Mucosa of gallbladder (tissue), 1 donor: ENCODE data around the gene EXOSC10. TPM values are rescaled to one million over a fixed set of nuclear protein-coding genes. Genes with fewer than 3 reads are reported as not detected.

Experiments used
- DNase-seq: peaks from one replicate; pipeline ENCODE4 v3.0.0-alpha.2; 2020; ENCODE audit warnings: low spot score
- total RNA-seq: library from RNA; stranded (reverse); gene quantifications from one replicate; pipeline ENCODE4 v1.2.1, GENCODE V29; 2021
- donor health status: DM: no; HTN: no; CAD: no.

The EXOSC10 gene
- total RNA-seq = 40.1 TPM

DNA sequence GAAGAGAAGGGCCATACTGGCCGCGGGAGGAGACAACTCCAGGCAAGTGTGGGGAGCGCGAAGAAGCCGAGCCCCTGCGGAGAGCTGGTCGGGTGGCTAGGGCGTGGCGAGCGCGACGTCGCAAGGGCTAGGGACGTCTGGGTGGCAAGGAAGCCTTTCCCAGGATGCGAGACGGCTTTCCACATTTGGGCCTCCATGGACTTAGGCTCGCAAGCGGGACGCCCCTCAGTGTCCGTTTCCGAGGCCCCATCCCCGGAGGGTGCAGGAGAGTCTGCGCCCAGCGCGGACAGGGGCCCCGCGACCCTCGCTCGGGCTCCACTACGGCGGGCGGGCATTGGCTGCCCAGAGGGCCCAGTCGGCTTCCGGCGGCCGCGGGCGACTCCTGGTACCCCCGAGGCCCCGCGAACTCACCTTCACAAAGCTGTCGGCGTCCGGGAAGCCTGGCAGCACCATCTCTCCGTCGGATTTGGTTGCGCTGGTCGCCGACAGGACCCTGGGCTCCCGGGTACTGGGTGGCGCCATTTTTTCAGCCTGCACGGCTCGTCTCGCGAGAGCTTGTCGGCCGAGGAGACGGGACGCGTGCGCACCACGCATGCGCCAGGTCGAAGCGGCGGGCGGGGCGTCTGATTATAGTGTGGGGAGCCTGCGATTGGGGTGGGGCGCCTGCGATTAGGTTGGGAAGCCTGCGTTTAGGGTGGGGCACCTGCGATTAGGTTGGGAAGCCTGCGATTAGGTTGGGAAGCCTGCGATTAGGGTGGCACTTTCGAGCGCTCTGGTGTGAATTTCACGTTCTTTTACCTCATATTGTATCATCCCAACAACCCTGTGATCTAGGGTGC is at the start of gene EXOSC10:
EXOSC10 (minus strand) TSS at position 560 of the 839 bp plus-strand sequence; CDS start at position 522, 38 bp downstream.
- peak; percentile 94 for DNase-seq

DNA sequence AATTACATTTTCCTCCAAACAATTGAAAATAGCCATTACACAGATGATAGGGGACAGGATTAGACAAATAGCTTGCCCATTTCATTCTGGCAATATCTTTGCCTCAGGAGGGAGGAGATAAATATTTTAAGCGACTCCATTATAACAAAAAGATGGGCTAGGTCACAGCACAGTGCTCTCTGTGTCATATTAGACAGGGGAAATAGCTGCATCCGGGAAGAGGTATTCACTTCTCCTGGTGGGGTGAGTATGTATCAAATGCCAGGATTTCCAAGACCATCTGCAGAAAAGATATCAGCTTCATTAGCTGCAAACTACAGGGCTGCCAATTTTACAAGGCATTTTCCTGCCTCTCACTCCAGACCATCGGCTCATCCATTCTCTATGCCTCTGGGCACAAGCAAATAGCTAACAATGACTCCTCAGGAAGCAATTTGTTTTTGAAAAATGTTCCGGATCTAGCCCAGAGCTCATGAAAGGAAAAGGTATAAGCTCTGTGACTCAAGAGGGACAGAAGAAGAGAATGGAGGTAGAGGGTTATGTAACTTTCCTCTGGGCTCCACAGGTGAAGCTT is 47.6 kb upstream of the EXOSC10 start:
- no peak for DNase-seq

DNA sequence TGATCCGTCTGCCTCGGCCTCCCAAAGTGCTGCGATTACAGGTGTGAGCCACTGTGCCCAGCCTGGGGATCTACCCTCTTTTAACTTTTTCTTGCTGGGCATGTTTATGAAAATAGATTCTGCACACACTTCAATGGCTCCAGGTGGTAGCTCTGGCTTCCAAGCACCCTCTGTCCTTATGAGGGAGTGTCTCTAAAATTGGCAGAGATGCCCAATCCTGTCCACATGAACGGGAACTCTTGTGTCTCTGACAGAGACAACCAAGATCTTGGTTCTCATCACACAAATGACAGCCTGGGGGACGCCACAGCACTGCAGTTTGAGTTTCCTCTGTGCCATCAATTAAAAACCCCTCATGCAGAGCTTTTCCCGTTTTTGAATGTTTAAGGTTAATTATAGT is 46.1 kb upstream of the EXOSC10 start:
- DNase-seq = no peak

DNA sequence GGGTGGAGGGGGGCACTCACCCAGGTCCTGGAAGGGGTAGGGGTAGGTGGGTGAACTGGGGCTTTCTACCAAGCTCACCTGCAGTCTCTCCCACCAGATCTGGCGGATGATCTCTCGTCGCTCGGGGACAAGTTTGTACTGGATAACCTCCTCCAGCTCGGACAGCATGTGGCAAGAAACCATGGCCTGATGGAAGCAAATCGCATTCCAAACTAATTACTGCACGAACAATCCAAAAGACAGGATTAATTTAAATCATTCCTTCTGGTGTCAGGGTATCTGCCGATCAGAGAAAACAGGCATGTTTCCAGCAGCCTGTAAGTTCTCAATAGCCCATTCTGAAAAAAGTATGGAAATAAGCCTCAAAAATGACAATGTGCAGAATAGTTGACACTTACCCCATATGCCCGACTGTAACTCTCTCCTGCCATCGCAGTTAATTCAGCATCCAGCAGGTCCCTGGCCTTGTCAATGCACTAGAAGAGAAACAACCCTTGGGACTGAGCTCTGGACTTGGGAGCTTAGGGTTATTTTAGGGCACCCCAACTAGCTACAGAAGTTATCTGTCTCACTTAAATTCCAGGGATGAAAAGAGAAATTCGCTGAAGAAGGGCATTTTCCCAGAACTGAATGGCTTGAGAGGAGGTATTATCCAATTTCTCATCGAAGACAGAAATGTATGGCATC is 45.0 kb upstream of the EXOSC10 start:
- no peak for DNase-seq

DNA sequence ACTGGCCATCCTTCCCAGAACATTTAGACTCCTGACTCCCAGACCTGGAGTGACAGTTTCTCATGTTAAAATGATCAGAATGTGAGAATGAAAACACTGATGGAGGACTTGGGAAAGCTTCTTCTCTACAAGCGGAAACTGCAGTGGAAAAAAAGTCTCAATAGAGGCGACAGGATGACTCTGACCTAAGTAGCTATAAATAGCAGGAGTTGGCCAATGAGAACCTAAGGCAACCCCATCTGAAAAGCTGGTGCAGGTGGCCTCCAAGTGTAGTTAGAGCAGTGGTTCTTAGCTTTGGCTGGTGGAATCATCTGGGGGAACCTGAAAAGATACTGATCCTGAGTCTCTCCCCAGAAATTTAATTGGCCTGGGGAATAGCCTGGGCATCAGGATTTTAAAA is 44.2 kb upstream of the EXOSC10 start:
- DNase-seq = no peak

DNA sequence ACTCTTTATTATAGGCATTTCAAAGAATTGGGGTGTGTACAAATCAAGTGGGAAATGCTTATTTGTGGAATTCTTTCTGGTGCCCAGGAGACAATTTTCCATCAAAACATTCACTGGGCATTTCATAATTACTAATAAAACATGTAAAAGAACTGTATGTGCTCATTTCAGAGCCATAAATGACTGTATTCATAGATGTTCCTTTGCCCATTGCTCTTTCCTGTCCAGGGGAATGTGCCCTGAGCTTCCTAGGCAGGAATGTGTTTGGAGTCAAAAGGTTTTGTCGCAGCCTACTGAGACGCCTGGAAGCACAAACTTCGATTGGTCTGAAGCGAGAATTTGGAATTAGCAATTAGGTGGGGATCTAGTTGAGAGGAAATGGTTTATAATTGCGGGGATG is 43.7 kb upstream of the EXOSC10 start:
- DNase-seq = no peak

DNA sequence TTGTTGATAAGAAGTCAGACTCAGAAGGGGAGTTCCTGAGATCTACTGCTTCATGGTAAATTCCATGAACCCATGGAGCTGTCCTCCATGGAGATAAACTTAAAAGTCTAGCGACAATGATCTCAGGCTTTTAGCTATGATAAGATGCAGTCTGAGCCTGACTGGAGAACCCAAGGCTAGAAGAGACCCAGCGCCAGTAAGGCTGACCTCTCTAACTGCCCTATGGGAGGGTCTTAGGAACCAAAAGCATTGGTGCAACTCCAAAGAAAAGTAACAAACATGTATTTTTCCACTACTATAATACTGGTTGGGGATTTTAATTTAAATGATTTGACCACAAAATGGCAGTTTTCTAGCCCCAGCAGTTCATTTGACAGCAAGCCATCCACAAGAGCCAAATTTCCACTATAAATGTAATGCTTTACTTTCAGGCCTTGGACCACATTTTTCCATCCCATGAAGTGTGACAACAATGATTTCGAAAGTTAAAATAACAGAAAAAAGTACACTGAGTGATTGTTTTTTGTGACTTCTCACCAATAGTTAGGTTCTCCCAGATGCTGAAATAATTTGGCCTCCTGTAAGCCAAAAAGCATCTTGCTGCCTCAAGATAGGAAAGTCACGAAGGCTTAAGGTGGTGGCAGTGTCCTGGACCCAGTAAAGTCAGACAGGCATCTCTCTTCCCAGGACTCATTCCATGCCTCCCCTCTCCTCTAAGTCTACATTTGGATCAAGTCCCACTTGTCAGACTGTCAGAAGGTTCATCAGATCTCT is 43.1 kb upstream of the EXOSC10 start:
- DNase-seq = no peak

DNA sequence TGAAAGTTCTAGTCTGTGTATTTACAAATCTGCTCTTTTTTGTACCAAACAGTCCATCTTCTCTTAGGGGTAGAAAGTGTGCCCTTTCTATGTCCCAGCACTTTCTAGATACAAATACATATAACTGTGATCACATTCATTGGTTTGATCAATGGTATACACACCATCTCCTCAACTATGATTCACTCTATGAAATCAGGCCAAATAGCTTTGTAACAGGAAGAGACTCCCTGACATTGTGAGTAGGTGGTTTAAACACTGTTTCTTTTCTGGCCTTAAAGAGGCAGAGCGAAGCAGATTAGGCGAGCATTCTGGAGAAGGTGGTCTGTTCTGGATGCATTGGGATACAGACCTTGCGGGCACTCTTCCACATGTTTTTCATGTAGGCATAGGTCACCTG is 39.3 kb upstream of the EXOSC10 start:
- no peak for DNase-seq

DNA sequence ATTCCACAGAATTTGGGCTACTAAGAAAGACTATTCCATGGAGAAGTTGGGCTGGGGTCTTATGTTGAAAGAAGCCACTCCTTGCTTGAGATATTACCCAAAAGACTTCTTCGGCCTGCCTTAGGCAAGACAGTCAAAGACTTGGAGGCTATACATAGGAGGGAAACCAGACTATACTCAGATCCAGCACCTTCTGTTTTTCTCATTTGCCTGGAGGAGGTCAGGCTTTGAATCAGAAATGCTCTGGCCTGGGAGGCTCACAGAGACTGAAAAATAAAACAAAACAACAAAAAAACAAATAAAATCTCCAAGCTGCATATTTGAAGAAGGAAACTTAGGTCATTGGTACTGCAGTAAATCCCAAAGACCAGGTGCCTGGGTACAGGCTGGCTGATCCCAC is 38.4 kb upstream of the EXOSC10 start:
- DNase-seq = no peak

DNA sequence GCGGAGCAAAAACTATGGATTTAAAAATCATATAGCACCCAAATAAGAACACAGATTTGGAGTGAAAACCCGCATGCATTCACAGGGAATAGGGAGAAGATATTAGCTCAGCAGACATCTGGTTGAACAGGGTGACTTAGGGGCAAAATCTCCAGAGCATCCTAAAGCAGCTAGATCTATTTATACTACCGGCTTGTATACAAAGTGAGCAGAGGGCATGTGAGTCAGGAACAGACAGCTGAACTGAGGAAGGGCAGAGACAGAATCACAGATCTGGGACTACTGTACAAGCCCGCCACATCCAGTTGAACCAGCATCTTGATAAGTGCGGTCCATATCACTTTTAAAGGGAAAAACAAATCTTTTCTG is 35.2 kb upstream of the EXOSC10 start:
- no peak for DNase-seq

DNA sequence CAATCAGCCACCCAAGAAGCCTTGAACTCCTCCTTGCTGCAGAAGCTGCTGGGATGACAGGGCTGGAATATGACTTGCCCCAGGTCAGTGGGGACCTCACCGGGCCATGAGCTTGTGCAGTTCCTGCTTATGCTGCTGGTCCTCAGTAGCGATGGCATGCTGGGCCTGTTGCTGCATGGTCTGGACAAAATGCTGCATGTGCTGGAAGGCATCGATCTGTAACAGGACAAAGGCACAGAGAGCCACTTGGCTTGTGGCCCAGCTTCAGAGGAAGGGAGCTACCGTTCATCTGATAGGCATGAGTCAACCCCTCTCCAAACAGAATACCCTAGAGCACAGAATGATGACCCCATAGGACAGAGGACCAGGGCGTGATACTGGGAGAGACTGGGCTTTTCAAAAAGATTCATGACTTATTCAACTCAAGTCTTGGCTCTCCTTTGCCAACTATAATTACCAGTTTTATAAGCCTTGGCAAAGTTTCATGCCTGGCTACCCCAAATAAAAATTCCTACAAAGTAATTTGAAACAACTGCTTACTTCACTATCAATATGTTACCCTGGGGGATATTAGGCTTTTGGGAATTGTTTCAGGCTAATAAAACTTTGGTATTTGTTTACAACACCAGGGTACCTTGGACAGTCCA is 34.7 kb upstream of the EXOSC10 start:
- DNase-seq = peak; percentile 13

DNA sequence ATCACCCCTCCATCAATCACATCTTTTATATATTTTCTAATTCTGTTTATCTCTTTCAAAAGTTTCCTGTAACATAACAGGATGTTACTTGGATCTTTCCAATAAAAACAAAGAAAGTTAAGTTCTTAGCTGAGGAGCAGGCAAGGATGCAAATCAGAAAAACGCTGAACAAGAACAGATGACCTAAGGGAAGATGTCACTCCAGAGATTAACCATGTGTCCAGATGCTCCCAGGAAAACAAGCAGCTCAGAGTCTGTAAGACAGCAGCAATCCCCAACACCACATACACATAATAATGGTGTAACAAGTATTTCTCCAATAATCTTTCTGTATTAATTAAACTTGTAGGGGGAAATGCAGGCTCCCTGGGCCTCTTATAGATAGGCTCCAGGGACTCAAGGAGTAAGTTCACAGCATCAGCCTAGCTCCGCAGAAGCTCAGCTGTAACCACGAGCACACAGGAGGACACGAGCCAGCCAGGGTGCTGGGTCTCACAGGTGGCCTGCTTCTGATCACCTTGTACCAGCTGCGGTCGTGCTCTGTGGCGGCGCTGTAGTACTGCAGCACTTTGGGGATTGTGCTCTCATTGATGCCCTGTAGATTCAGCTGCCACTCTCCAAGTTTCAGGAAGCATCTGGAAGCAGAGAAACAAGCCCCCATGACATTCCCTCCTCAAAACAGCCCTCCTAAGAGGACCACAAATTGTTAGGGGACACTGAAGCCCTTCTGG is 33.1 kb upstream of the EXOSC10 start:
- DNase-seq = no peak

DNA sequence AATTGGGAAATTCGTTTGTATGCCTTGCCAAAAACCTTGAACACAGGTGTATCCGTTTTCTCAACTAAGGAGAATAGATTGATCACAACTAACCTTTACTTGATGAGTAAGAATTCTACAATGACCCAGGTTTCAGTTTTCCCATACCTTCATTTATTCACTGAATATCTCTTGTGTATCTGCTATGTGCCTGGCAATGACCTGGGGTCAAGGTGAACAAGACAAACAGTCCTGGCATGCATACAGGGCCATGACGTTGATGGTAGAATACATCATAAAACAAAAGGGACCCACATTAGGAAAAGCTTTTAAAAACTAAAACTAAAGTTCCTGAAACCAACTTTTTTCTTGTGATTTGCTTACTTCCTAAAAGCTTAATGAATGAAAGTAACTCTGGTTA is 32.1 kb upstream of the EXOSC10 start:
- no peak for DNase-seq

DNA sequence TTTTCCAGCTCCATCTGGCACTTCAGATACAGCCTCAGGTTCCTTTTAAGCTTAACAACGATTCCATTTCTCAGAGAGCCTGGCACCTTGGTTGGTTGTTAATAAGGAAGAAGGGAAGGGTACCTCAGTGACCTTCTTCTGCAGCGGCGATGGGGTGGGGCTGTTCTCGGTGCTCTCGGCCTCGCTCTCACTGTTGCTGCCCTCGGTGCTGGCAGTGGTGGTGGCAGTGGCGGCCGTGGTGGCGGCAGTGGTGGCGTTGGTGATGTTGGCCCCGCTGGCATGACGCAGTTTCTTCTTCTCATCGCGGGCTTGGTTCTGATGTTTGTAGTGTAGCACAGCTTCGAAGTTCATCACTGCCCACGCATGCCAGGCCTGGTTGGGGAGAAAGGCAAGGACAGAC is 30.7 kb upstream of the EXOSC10 start:
- DNase-seq = no peak

DNA sequence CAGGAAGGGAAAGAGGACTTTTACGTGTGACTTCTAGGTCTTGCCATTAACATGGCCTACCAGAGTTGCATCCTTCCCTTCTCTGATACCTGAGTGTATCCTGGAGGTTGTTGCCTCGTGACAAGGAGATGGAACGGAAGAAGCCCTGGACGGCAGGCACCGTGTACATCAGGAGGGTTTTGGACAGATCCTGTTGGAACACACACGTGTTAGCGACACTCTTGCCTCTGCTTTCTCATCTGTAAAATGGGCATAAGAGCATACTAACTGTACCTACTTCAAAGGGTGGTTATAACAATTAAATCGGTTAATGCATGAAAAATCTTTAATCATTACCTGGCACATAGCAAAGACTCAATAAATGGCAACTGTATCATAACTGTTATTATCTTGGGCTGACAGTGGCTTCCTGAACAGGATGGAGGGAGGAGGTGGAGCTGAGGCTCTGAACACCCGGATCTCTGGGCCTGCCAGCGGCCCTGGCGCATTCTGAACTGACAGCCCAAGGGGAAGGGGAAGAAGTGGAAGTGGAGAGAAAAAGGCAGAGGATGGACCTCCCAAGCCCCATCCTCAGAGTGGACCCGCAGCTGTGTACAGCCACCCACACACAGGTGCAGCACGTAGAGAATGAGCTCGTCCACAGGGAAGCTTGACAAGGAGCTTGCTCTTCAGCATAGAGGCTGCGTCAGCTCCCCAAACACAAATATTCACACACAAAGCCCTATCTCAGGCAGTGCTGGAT is 30.2 kb upstream of the EXOSC10 start:
- no peak for DNase-seq

DNA sequence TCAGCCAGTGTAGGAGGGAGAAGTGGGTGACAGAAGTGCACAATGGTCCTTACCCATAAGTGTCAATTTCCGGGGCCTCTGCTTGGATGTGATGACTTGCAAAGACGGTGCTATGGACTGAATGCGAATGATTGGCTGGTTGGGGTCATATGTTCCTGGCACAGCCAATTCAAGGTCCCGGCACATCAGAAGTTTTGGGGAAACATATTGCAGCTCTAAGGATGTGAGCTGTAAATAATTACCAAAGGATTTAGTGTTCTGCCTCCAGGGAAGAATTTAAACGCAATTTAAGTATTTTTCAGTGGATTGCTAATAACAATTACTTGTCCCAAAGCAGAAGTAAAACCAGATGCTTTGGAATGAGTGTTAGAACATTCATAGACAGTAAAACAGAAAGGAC is 26.9 kb upstream of the EXOSC10 start:
- no peak for DNase-seq

DNA sequence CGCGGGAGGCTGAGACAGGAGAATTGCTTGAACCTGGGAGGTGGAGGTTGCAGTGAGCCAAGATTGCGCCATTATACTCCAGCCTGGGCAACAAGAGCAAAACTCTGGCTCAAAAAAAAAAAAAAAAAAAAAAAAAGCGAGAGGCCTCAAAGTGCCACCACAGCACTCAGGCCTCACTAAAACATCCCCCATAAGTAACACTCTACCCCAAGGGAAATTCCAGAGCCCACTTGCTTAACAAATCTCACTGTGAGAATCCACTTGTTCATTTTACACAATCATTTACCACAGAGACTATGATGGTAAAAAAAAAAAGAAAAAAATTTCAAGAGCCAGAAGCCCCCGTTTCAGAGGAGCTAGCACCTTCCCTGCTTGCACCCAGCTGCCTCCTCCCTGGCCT is 26.3 kb upstream of the EXOSC10 start:
- DNase-seq = no peak

DNA sequence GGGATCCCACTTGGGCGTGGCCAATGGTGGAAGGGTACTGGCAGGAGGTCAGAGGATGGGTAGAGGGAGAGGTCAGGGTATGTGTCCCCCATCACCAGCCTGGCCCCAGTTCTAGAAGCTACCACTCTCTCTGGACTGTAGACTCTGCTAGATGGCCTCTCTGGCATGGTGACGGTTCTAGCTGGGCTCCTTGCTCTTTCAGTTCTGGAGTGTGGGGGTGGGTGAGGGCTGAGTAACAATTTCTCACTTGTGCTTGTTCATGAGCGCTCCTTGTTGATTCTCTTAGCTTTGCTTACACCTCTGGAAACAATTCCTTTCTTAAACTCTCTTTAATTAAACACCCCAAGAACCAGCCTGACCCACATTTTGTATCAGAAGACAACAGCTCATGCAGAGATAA is 25.3 kb upstream of the EXOSC10 start:
- no peak for DNase-seq

DNA sequence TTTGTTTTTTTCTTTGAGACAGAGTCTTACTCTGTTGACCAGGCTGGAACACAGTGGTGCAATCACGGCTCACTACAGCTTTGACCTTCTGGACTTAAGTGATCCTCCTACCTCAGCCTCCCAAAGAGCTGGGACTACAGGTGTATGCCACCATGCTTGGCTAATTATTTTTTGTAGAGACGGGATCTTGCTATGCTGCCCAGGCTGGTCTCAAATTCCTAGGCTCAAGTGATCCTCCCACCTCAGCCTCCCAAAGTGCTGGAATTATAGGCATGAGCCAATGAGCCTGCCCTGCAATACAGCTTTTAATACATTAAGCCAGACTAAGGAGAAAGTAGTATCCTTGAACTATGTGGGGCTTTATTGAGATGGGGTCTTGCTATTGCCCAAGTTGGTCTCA is 16.6 kb upstream of the EXOSC10 start:
- no peak for DNase-seq

DNA sequence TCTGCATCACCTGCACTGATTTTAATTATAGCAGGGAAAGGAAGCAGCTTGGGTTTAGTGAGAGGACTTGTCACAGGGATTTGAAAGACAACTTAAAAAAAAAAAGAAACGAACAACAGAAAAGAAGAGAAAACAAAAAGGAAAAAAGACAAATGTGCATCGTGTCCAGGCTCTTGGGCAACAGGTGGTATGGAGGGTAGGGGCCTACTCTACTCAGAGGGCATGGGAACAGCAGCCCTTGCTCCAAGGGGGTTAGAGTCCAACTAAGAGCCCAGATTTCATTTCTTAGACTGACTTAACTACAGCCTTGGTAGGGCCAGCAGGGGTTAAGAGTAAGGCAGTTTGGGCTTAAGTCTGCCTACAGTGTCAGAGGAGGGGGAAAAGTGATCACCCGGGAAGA is 15.3 kb upstream of the EXOSC10 start:
- DNase-seq = no peak
